ENCODE results near the gene MEX3C.

GRCh38 chr18:51226068-51226467, 28.6 kb upstream of the MEX3C start:
- no peak for TF ChIP-seq POLR2A (IDR thresholded peaks at IDR 0.05)
- TF ChIP-seq, protein P1, sequence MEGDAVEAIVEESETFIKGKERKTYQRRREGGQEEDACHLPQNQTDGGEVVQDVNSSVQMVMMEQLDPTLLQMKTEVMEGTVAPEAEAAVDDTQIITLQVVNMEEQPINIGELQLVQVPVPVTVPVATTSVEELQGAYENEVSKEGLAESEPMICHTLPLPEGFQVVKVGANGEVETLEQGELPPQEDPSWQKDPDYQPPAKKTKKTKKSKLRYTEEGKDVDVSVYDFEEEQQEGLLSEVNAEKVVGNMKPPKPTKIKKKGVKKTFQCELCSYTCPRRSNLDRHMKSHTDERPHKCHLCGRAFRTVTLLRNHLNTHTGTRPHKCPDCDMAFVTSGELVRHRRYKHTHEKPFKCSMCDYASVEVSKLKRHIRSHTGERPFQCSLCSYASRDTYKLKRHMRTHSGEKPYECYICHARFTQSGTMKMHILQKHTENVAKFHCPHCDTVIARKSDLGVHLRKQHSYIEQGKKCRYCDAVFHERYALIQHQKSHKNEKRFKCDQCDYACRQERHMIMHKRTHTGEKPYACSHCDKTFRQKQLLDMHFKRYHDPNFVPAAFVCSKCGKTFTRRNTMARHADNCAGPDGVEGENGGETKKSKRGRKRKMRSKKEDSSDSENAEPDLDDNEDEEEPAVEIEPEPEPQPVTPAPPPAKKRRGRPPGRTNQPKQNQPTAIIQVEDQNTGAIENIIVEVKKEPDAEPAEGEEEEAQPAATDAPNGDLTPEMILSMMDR (IDR thresholded peaks at IDR 0.05), result no peak

Measured in adrenal gland (tissue), 5 donors.